Testis (tissue), 2 donors: ENCODE data around the gene SLC22A31.

Experiments
- CTCF ChIP-seq, 3 experiments: fragments of 450-650 bp in 2 of 3; fragments of 200-600 bp in 1 of 3; sonication (generic) in 1 of 3; IDR thresholded peaks; one replicate each; pipeline ENCODE4 v1.5.1; 2016 to 2019; ENCODE audit warnings: antibody characterized with exemption in 3 of 3, mild to moderate bottlenecking in 2 of 3, moderate library complexity in 1 of 3
- POLR2A ChIP-seq: fragments of 450-650 bp; IDR thresholded peaks from one replicate; pipeline ENCODE4 v1.6.1; 2017; ENCODE audit warnings: antibody characterized with exemption, mild to moderate bottlenecking, moderate library complexity

GRCh38 chr16:89248196-89248982 is 48.1 kb upstream of the SLC22A31 start:
- TF ChIP-seq CTCF (IDR thresholded peaks at IDR 0.05) (no peak), POLR2A (no peak)
